Endothelial cell of umbilical vein (primary cell): ENCODE measurements around the gene MPDU1. TPM values are rescaled to one million over a fixed set of nuclear protein-coding genes. Genes with fewer than 3 reads are reported as not detected.

Source experiments
- BruUV-seq: library from RNA; stranded (reverse); fragments of 400-500 nt; replicated peaks from 2 replicates; lab custom pipeline; 2021; lab: Mats Ljungman, UMichigan
- CTCF ChIA-PET: fragments of 300-600, 350-600 bp; sonication (Branson Sonifier 250); formaldehyde crosslinking; loops from one replicate; lab custom pipeline; 2021; ENCODE audit warnings: antibody characterized with exemption, inconsistent platforms; lab: Charles Lee
- POLR2A ChIA-PET: fragments of 300-600, 350-600 bp; sonication (Branson Sonifier 250); formaldehyde crosslinking; loops from one replicate; lab custom pipeline; 2021; ENCODE audit warnings: antibody characterized with exemption, inconsistent platforms; lab: Charles Lee
- DNase-seq: peaks from one replicate; pipeline ENCODE4 v3.0.0-alpha.2; 2011; ENCODE audit warnings: low read depth, low spot score
- FAIRE-seq: peaks from 2 replicates; lab custom pipeline; 2011; peaks lifted over from hg19 to GRCh38; lab: Jason Lieb, UNC
- H2AFZ ChIP-seq: 2 replicates; pipeline ENCODE4 v1.6.0; 2012; ENCODE audit warnings: low read depth, low read length, control low read depth, inconsistent platforms
- H3K27ac ChIP-seq: 2 replicates; pipeline ENCODE4 v1.5.1; 2011; ENCODE audit warnings: low read depth, mild to moderate bottlenecking, control low read depth, low read length, moderate library complexity; ENCODE audit not compliant: insufficient read depth
- H3K27me3 ChIP-seq, 2 experiments: 2 replicates each; pipeline versions ENCODE4 v1.6.0 to v1.6.1; 2011; ENCODE audit warnings: low read length in 2 of 2, mixed read lengths in 1 of 2; ENCODE audit not compliant: control insufficient read depth in 2 of 2, insufficient read depth in 2 of 2
- H3K36me3 ChIP-seq, 2 experiments: 2 replicates in 1 of 2; 3 replicates in 1 of 2; pipeline ENCODE4 v1.5.1; 2011; ENCODE audit warnings: low read length in 2 of 2, mild to moderate bottlenecking in 1 of 2, moderate library complexity in 1 of 2; ENCODE audit not compliant: control insufficient read depth in 2 of 2, insufficient read depth in 2 of 2; ENCODE audit errors: extremely low read depth in 1 of 2
- H3K4me1 ChIP-seq: 3 replicates; pipeline ENCODE4 v1.5.1; 2011; ENCODE audit warnings: mild to moderate bottlenecking, low read length; ENCODE audit not compliant: control insufficient read depth, insufficient read depth; ENCODE audit errors: extremely low read depth
- H3K4me2 ChIP-seq: 2 replicates; pipeline ENCODE4 v1.6.1; 2011; ENCODE audit warnings: low read length, control low read depth, mixed read lengths; ENCODE audit not compliant: insufficient read depth
- H3K4me3 ChIP-seq, 3 experiments: fragments of 200-600 bp in 1 of 3; sonication (generic), shearing (Covaris generic) in 1 of 3; replicated peaks in 1 of 3; 2 replicates each; pipeline ENCODE4 v1.5.1; 2011 to 2016; ENCODE audit warnings: control low read depth in 3 of 3, low read length in 3 of 3, mild to moderate bottlenecking in 2 of 3, inconsistent platforms in 1 of 3, low read depth in 1 of 3, moderate library complexity in 1 of 3; ENCODE audit not compliant: insufficient read depth in 1 of 3
- H3K79me2 ChIP-seq: 2 replicates; pipeline ENCODE4 v1.6.0; 2012; ENCODE audit warnings: low read length, inconsistent platforms; ENCODE audit not compliant: control insufficient read depth, insufficient read depth
- H3K9ac ChIP-seq: replicated peaks from 2 replicates; pipeline ENCODE3; 2011; ENCODE audit warnings: low read length, control low read depth; ENCODE audit not compliant: insufficient read depth; ENCODE audit errors: extremely low read depth
- H3K9me1 ChIP-seq: replicated peaks from 3 replicates; pipeline ENCODE4 v1.6.0; 2011; ENCODE audit warnings: mild to moderate bottlenecking, low read length; ENCODE audit not compliant: control insufficient read depth, insufficient read depth; ENCODE audit errors: extremely low read depth
- H3K9me3 ChIP-seq: replicated peaks from 2 replicates; pipeline ENCODE4 v1.5.1; 2012; ENCODE audit warnings: low read length, inconsistent platforms; ENCODE audit not compliant: control insufficient read depth, insufficient read depth
- H4K20me1 ChIP-seq: replicated peaks from 2 replicates; pipeline ENCODE3; 2011; ENCODE audit warnings: mild to moderate bottlenecking, low read length; ENCODE audit not compliant: control insufficient read depth, insufficient read depth; ENCODE audit errors: extremely low read depth
- CTCF ChIP-seq, 2 donors: IDR thresholded peaks; 1 replicate in 1 of 2; 2 replicates in 1 of 2; pipeline ENCODE4 v1.5.1; 2011; ENCODE audit warnings: low read length in 2 of 2, mild to moderate bottlenecking in 2 of 2, moderate library complexity in 2 of 2, control low read depth in 1 of 2, inconsistent platforms in 1 of 2, low read depth in 1 of 2; ENCODE audit not compliant: insufficient read depth in 1 of 2; ENCODE audit errors: extremely low read depth in 1 of 2
- FOS ChIP-seq: IDR thresholded peaks from 2 replicates; pipeline ENCODE4 v1.6.1; 2011; ENCODE audit warnings: mild to moderate bottlenecking, low read length, moderate library complexity, borderline replicate concordance; ENCODE audit not compliant: insufficient read depth
- POLR2A ChIP-seq: IDR thresholded peaks from 2 replicates; pipeline ENCODE4 v1.6.1; 2012; ENCODE audit warnings: low read depth, mild to moderate bottlenecking, control low read depth, low read length
- POLR2AphosphoS5 ChIP-seq: IDR thresholded peaks from 2 replicates; pipeline ENCODE4 v1.6.1; 2012; ENCODE audit warnings: low read depth, mild to moderate bottlenecking, control low read depth, low read length, moderate library complexity; ENCODE audit not compliant: insufficient read depth
- dilution Hi-C: fragments of 300-500 bp; cut with MboI; formaldehyde crosslinking; loops from one replicate; pipeline ENCODE4 v1.15.0; 2019; ENCODE audit warnings: low sequenced_read_pairs; ENCODE audit not compliant: extremely low pct_ligation_motif_present
- intact Hi-C: fragments of 100-400 bp; cut with micrococcal nuclease; formaldehyde crosslinking; loops from one replicate; pipeline ENCODE4 v1.10.0; 2022
- polyA plus RNA-seq, 4 experiments: library from polyadenylated mRNA; depleted of rRNA in 3 of 4; stranded (reverse) in 3 of 4; unstranded in 1 of 4; fragments of >200 nt; gene quantifications; 2 replicates each; pipeline versions ENCODE4 v1.2.1 to v1.2.3, GENCODE V29; 2011 to 2012; ENCODE audit warnings: missing spikeins in 1 of 4
- total RNA-seq: library from RNA; stranded (reverse); gene quantifications from 2 replicates; pipeline ENCODE4 v1.2.3, GENCODE V29; 2021

Gene MPDU1
- total and polyA plus RNA-seq, 2 donors (not counting 3 experiments of a cell fraction or from before 2014, with no cell fraction given): 78.0 to 368 TPM

GRCh38 chr17:7548585-7549400 is 34.9 kb upstream of the MPDU1 start, which contains the start of gene TNFSF12:
TSS of gene TNFSF12 (plus strand) at chr17:7549058. CDS start at chr17:7549154, 96 bp downstream.
- no peaks in the 10 kb centered on the region for H3K9me3 ChIP-seq
- no peaks in the 10 kb centered on the region for H3K36me3 ChIP-seq
- TF ChIP-seq CTCF (IDR thresholded peaks at IDR 0.05; ENCODE audit: extremely low read depth in 1 of 2, insufficient read depth in 1 of 2, low read depth in 1 of 2, low read length in 2 of 2) (peak in 1 of 2 donors; percentile 31), POLR2A (peak; percentile 72), FOS (no peak), POLR2AphosphoS5 (peak; percentile 32)
- H2AFZ ChIP-seq: peak within 1 kb of the TSS; percentile 68
- intact Hi-C loops: no loop called here
- CTCF ChIA-PET: interaction anchor here (0.8 to 5.1 kb wide), 5 partner anchors 9 to 34 kb away, joined by 3 to 32 read pairs (median 4); partner anchors contain the start of gene TNFSF13
- no peaks in the 10 kb centered on the region for H3K79me2 ChIP-seq
- peak within 1 kb of the TSS; percentile 24 to 60 (median 40) for H3K4me3 ChIP-seq
- H3K9me1 ChIP-seq: no peaks in the 10 kb centered on the region
- no peaks in the 10 kb centered on the region for H4K20me1 ChIP-seq
- POLR2A ChIA-PET: no interaction called here
- no TSS peak for BruUV-seq
- H3K27me3 ChIP-seq: no peaks in the 10 kb centered on the region
- H3K4me1 ChIP-seq: peaks cover 10% of the 10 kb centered on the region
- dilution Hi-C loops: no loop called here
- H3K4me2 ChIP-seq: peak within 1 kb of the TSS; percentile 87
- peak within 1 kb of the TSS; percentile 49 for H3K9ac ChIP-seq
- DNase-seq (peak; percentile 40), FAIRE-seq (peak; percentile 67)
- H3K27ac ChIP-seq: no peak within 1 kb of the TSS
